ENCODE measurements around the gene ZNF451. TPM values are rescaled to one million over a fixed set of nuclear protein-coding genes. Genes with fewer than 3 reads are reported as not detected.
"Not testable (repeated sequence)": the region's sequence is repeated elsewhere in the genome, so short reads cannot be mapped to it uniquely, and the experiment has no call there.

Gene ZNF451
- total and polyA plus RNA-seq, 2 donors (not counting 3 experiments of a cell fraction or from before 2014, with no cell fraction given), result 9.9 to 64.4 TPM

DNA sequence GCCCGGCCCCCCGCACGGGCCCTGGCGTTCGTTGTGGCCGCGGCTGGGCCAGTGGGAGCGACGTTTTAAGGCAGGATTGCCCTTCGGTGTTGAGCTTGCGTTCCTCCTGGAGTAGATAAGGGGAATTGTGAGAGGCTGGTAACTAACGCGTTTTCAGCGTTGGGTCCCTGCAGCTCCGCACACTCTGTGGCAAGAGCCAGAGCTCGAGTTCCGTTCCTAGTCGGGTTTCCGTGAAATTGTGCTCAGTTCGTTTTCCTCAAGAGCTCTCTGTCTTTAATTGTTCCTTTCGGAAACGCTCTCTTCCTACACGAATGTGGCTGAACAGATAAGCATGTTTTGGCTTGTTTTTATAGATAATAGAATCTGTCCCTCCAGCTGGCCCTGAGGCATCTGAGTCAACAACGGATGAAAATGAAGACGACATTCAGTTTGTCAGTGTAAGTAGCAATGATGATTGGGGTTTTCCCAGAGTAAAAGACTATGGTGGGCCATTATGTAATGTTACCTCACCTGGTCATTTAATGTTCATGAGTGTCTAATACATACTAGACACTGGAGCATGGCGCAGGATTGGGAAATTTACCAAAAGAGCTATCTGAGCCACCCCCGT lies 575 bp downstream of the ZNF451 start:
- H3K4me3 ChIP-seq (replicated peaks in 1 of 3; ENCODE audit: insufficient read depth in 1 of 3, low read depth in 1 of 3, low read length in 3 of 3); DNase-seq (ENCODE audit: low read depth, low spot score); H3K36me3 ChIP-seq (ENCODE audit: control insufficient read depth in 2 of 2, extremely low read depth in 1 of 2, insufficient read depth in 2 of 2, low read length in 2 of 2); H3K4me2 ChIP-seq (ENCODE audit: insufficient read depth, low read length); dilution Hi-C loops (cut with MboI; ENCODE audit: extremely low pct_ligation_motif_present, low sequenced_read_pairs); H3K9me1 ChIP-seq (replicated peaks; ENCODE audit: control insufficient read depth, extremely low read depth, insufficient read depth, low read length); H3K27me3 ChIP-seq (ENCODE audit: control insufficient read depth in 2 of 2, insufficient read depth in 2 of 2, low read length in 2 of 2); H3K27ac ChIP-seq (ENCODE audit: insufficient read depth, low read depth, low read length); H3K9me3 ChIP-seq (replicated peaks; ENCODE audit: control insufficient read depth, insufficient read depth, low read length); CTCF ChIA-PET; POLR2A ChIA-PET; H2AFZ ChIP-seq (ENCODE audit: low read depth, low read length); H3K9ac ChIP-seq (replicated peaks; ENCODE audit: extremely low read depth, insufficient read depth, low read length): not testable (repeated sequence)
- peak; percentile 98 for FAIRE-seq
- intact Hi-C loops (cut with micrococcal nuclease), result loop anchor here (1.0 to 5.0 kb wide), 2 partner anchors 82 to 227 kb away; partner anchors contain the start of genes BAG2 and PRIM2
- peaks cover 12% of the 10 kb centered on the region for H4K20me1 ChIP-seq (replicated peaks; ENCODE audit: control insufficient read depth, extremely low read depth, insufficient read depth, low read length)
- peaks cover 30% of the 10 kb centered on the region for H3K4me1 ChIP-seq (ENCODE audit: control insufficient read depth, extremely low read depth, insufficient read depth, low read length)
- TSS peak; percentile 41 for BruUV-seq (replicated peaks)
- H3K79me2 ChIP-seq (ENCODE audit: control insufficient read depth, insufficient read depth, low read length), result peaks cover 41% of the 10 kb centered on the region

DNA sequence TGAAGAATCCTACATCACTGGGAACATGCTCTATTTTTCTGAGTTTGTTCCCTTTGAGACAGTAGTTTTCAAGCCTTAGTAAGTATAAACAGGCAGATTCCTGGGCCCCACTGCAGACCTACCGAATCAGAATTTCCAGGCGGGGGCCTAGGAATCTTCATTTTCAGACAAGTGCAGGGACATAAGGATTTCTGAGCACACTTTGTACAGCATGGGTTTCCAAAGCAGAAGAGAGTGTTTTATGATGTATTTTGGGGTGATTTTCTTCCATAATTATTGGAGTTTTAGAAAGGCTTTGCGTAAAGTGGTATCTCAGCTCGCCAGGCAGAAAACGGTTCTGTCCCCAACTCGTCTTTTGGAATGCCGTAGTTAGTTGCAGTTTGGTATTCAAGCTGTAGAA lies 1.4 kb downstream of the ZNF451 start:
- H3K27me3 ChIP-seq (ENCODE audit: control insufficient read depth in 2 of 2, insufficient read depth in 2 of 2, low read length in 2 of 2); POLR2A ChIA-PET; H3K9me1 ChIP-seq (replicated peaks; ENCODE audit: control insufficient read depth, extremely low read depth, insufficient read depth, low read length); dilution Hi-C loops (cut with MboI; ENCODE audit: extremely low pct_ligation_motif_present, low sequenced_read_pairs); H2AFZ ChIP-seq (ENCODE audit: low read depth, low read length); H3K9ac ChIP-seq (replicated peaks; ENCODE audit: extremely low read depth, insufficient read depth, low read length); DNase-seq (ENCODE audit: low read depth, low spot score); CTCF ChIA-PET; H3K27ac ChIP-seq (ENCODE audit: insufficient read depth, low read depth, low read length); BruUV-seq (replicated peaks); FAIRE-seq; H3K9me3 ChIP-seq (replicated peaks; ENCODE audit: control insufficient read depth, insufficient read depth, low read length); H3K36me3 ChIP-seq (ENCODE audit: control insufficient read depth in 2 of 2, extremely low read depth in 1 of 2, insufficient read depth in 2 of 2, low read length in 2 of 2): not testable (repeated sequence)
- peaks cover 30% of the 10 kb centered on the region for H3K4me1 ChIP-seq (ENCODE audit: control insufficient read depth, extremely low read depth, insufficient read depth, low read length)
- peaks cover 47% of the 10 kb centered on the region for H3K79me2 ChIP-seq (ENCODE audit: control insufficient read depth, insufficient read depth, low read length)
- H4K20me1 ChIP-seq (replicated peaks; ENCODE audit: control insufficient read depth, extremely low read depth, insufficient read depth, low read length), result peaks cover 12% of the 10 kb centered on the region
- H3K4me2 ChIP-seq (ENCODE audit: insufficient read depth, low read length), result peak overlapping the region; percentile 67
- intact Hi-C loops (cut with micrococcal nuclease), result loop anchor here (5.0 kb wide), 1 partner anchor 226 kb away; the partner anchor contains the start of gene PRIM2
- H3K4me3 ChIP-seq (replicated peaks in 1 of 3; ENCODE audit: insufficient read depth in 1 of 3, low read depth in 1 of 3, low read length in 3 of 3), result peak overlapping the region in 1 of 3 experiments; percentile 31
